ENCODE data around the gene COL27A1. TPM values are rescaled to one million over a fixed set of nuclear protein-coding genes. Genes with fewer than 3 reads are reported as not detected.

COL27A1 gene
- total and polyA plus RNA-seq, 12 donors: 3.1 to 35.8 (median 5.1) TPM

- Histone ChIP-seq H3K4me3 (no peak overlapping the region), H3K9me3 (no peaks in the 10 kb centered on the region), H3K36me3 (no peaks in the 10 kb centered on the region), H3K4me1 (no peaks in the 10 kb centered on the region), H3K27me3 (no peaks in the 10 kb centered on the region), H3K27ac (no peak overlapping the region)
- WGBS, 2 donors: 81 to 85% methylated on average over 8 of the region's 8 CpGs
- ATAC-seq (no peak), DNase-seq (no peak)
- TF ChIP-seq CTCF (IDR thresholded peaks at IDR 0.05): no peak
- intact Hi-C loops (cut with DNase I): loop anchor here in 7 of 10 donors (5.0 to 10.0 kb wide), 4 partner anchors 113 to 166 kb away; partner anchors contain the start of gene COL27A1 (in 5 of the 7)
Measured at GRCh38 chr9:114270120-114270975, 115.0 kb downstream of the COL27A1 start.

GRCh38 chr9:114271556-114272510, 116.5 kb downstream of the COL27A1 start:
- no peak overlapping the region for H3K4me3 ChIP-seq
- no peaks in the 10 kb centered on the region for H3K27me3 ChIP-seq
- H3K4me1 ChIP-seq: no peaks in the 10 kb centered on the region
- peak in 8 of 9 donors; percentile 17 to 59 (median 50) for TF ChIP-seq CTCF (IDR thresholded peaks at IDR 0.05)
- intact Hi-C loops (cut with DNase I): loop anchor here in 7 of 10 donors (1.0 to 10.0 kb wide), 5 partner anchors 115 to 167 kb away; partner anchors contain the start of gene COL27A1 (in 5 of the 7)
- H3K9me3 ChIP-seq: no peaks in the 10 kb centered on the region
- WGBS, 2 donors: 76 to 84% methylated on average over 18 of the region's 18 CpGs
- ATAC-seq (peak; percentile 46 to 82 (median 72)), DNase-seq (peak; percentile 41 to 55)
- H3K27ac ChIP-seq: no peak overlapping the region
- peaks cover 0 to 5% (median 0%) of the 10 kb centered on the region in 9 donors for H3K36me3 ChIP-seq

GRCh38 chr9:114272739-114273431, 117.5 kb downstream of the COL27A1 start:
- Histone ChIP-seq H3K4me3 (no peak overlapping the region), H3K9me3 (no peaks in the 10 kb centered on the region), H3K27ac (no peak overlapping the region), H3K36me3 (peaks cover 0 to 5% (median 0%) of the 10 kb centered on the region in 9 donors), H3K4me1 (no peaks in the 10 kb centered on the region), H3K27me3 (no peaks in the 10 kb centered on the region)
- TF ChIP-seq CTCF (IDR thresholded peaks at IDR 0.05): no peak
- DNase-seq (no peak), ATAC-seq (no peak)
- 87 to 91% methylated on average over 12 of the region's 12 CpGs for WGBS, 2 donors
- intact Hi-C loops (cut with DNase I): loop anchor here in 7 of 10 donors (5.0 to 10.0 kb wide), 4 partner anchors 116 to 168 kb away; partner anchors contain the start of gene COL27A1 (in 5 of the 7)

Data from heart right ventricle (tissue), 16 donors.